GM21367 (cell line): ENCODE data around the gene ARHGAP15.
A peak's percentile ranks its signal among the peaks of the same experiment; 100 is the strongest.

Source experiments
- ATAC-seq: cut with Tn5 transposase; IDR thresholded peaks from one replicate; pipeline ENCODE4 v1.9.1; 2021; ENCODE audit not compliant: unreplicated experiment

The ARHGAP15 gene

DNA sequence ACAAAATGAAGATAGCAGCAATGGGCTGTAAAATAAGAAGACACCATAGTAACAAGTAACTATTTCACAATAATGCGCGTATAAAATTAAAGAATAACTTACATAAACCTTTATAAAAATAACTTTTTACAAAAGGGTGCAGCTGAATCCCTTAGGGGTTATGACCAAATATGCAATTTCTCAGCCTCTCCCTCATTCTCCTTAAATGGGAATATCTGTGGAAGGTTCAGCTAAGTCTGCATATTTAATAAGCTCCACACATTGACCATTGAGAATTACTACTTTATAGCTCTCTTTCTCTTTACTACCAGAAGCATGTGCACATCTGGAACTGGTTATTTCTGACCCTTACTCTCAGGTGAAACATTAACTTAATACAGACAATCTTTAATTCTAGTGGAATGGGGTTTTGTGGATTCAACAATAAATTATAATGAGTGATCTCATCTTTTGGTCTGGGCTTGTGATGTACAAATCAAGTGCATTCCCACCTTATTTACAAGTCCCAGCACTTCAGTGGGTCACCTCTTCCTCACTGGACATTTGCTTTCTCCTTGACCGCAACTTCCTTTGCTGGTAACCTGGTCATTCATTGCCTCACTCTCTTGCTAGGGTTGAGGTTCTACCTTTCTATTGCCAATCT, 15.7 kb downstream of the ARHGAP15 start:
- no peak for ATAC-seq

DNA sequence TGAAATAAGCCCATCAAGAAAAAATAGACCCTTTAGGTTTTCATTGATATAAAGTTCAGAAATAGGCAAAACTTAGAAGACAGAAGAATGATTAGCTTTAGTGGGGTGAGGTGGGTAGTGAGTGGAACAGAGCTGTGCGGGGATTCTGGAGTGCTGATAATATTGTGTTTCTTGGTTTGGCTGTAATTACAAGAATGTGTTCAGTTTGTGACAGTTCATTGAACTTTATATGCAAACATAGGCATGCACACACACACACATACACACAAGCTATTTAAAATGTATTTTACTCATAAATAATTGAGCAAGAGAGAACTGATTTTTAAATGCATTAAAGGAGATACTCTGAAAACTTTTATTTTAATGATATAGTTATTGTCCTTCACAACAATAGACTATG, 17.1 kb downstream of the ARHGAP15 start:
- ATAC-seq: no peak

DNA sequence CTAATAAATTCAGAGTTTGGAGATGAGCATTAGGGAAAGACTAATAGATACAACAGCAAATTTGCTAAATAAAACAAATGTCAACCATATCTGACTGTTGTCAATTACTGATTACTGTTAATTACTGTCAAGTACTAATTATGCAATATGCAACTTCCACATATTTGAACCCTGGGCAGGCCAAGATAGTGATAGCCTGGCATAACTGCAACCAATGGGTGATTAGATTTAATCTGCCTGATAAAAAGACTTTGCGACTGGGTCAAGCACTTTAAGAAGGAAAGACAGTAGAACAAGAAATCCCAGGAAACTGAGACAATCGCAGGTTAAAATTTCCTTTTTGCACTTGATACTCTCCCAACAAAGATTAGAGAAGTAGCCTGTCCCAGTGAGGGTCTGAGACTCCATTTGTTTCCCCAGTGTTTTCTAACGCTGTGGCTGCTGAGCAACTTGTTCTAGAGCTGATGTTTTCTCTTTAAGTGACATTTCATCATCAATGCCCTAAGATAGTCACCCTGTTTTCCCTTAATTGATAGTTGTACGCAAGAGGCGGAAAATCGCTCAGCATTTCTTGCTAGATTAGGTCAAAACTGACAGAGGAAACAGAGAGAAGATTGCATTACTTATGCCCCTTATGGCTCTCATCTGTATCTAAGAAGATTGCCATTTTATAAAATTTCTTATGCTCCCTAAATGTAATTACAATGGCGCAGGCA, 17.8 kb downstream of the ARHGAP15 start:
- no peak for ATAC-seq

DNA sequence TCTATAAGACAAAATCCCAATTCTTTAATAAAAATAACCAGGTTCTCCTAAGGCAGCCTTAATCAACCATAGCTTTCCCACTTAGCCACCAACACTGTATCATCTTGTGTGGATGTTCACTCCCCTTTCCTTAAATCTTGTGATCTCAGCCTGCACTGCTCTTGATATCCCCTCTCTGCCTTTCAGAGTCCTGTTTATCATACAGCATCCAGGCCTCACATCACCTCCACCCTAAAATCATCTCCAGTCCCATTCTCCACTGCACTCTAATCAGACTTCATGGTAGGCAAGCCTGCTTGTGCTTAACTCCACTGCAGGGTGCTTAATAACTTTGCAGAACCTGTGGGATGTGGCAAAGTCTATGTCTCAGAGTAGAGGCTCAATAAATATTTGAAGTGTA, 18.8 kb downstream of the ARHGAP15 start:
- no peak for ATAC-seq

DNA sequence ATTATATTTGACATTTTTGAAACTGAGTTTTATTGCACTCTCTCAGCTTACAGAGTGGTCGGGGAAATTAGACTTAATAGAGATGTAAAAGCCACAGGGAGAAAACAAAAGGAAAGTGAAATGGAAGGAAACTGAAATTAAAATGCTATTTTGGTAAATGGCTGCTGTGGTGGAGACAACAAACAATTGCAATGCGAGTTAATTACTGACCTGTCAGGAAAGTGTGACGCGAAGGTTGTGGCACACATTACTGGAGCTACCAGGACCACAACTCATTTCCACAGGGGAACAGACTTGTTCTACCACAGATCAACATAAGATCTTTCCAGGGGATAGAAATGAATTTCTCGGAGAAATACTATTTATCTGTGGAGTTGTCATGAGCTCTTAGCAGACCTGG, 19.5 kb downstream of the ARHGAP15 start:
- no peak for ATAC-seq

DNA sequence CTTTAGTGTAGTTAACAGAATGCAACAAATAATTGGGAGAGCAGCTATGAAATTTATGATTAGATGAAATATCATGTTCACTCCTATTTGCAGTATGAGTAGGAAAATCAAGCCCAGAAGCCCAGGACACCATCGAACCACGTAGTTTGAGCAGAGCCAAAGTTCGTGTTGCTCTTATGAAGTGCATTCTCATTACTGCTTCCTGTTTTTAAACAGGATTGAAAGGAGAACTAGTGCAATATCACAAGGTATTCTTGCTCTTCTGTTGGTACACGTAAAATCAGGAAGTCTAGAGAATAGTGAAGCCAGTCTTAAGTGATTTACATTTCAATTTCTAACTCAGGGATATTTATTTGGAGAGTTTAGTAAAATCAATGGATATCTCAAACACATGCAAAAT, 21.1 kb downstream of the ARHGAP15 start:
- peak; percentile 62 for ATAC-seq

DNA sequence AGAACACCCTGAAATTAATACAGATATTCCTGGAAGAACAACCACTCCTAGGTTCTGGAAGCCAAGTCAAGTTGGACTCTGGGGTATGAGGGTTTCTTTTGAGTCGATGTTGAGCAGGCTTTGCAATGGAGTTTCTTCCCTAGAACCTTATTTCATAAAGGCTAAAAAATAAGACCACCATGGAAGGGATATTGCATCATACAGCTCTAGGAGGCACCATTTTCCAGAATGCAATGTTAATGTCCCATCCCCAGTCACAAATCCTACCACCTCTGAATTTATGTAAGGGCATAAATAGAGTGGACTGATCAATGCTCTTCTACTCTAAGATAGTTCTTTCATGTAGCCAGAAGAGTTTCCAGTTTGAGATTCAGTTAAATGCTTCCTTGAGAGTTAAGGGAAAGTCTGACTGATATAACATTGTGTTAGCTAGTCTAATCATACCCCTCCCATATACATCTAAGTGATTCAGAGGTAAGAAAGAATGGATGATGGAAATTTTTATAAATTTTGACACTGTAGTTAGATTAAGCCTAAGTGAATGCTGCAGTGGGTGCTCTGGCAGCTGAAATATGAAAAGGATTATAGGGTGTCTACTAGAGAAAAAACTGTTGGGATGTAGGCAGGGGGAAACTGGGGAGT, 22.0 kb downstream of the ARHGAP15 start:
- ATAC-seq: no peak

DNA sequence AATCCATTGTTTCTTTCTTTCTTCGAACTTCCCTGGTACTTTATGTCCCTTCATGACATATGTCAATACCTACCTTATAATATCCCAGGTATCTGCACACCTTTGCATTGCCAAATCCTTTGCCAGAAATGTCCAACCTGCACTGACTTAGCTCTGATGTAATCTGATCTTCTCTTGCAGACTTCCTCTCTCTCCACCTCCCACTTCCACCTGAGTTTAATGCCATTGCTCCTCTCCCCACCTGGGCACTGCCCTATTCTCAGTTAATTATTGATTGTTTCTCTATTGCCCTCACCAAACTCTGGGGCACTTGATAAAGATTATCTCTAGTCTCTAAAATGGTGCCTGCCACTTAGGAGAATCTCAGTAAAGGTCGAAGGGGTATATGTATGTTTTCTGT, 23.0 kb downstream of the ARHGAP15 start:
- no peak for ATAC-seq

DNA sequence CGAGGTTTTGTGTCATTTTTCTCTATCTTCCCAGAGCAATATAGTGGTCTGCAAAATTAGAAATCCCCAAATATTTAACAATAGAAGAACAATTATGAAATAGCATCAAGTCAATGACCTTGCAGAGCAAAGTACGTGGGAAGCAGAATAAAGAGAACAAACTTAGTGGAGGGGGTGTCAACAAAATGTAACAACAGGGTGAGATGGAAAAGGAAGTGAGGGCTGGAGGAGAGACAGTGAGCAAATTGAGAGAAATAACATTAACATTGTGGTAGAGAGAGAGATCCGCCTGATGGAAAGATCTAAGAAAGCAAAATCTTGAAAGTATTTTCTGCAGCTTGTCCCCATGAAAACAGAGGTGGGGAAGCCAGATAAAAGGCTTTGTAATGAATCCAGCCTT, 23.4 kb downstream of the ARHGAP15 start:
- ATAC-seq: no peak

DNA sequence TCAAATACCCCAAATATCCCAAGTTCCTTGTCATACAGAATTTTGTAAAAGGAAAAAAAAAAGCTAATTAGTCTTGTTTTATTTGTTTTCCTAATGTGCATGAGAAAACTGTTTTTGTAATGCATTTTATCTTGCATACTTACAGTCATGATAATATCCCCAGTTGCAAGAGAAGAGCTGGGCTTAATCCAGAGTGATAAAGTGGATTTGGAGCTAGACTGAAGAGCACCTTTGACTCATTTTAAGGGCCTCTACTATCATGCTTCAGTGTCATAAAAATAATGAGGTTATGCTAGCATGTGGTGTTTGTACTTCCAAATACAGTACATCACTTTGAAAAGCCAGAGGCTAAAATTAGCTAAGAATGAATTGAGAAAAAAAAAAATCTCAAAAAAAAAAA, 26.4 kb downstream of the ARHGAP15 start:
- ATAC-seq: no peak

DNA sequence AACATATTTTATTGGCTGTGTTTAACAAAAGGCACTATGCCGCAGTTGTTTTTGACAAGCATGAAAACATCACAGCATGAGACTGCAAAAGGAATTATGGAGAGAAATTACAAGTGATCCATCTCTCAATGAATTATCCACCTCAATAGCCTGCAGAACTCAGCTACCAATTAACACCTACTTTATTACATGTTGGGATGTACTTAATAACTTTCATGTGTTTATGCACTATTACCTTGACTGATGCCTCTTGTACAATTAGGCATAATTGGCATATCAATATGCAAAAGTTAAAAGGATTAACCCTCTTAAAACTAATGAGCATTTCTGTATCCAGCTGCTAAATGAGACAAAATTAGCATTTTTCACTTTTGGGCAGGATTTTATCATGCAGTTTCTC, 27.8 kb downstream of the ARHGAP15 start:
- no peak for ATAC-seq

DNA sequence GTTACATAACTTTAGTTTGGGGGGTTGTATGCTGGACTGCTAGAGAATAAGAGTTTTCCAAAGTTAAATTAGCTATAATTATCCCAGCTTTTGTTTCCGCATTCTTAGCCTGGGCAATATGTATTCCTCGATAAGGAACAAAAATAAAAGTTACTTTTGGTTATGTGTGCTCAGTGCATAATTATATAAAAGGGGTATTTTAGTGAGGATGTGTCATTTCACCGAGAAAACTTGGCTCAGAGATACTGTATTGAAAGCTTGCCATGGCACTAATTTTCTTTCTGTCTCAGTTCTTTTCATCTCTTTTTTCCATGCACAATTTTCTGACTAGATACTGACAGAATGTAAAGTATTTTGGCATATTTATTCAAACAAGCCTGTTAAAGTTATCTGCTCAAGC, 28.2 kb downstream of the ARHGAP15 start:
- ATAC-seq: no peak

DNA sequence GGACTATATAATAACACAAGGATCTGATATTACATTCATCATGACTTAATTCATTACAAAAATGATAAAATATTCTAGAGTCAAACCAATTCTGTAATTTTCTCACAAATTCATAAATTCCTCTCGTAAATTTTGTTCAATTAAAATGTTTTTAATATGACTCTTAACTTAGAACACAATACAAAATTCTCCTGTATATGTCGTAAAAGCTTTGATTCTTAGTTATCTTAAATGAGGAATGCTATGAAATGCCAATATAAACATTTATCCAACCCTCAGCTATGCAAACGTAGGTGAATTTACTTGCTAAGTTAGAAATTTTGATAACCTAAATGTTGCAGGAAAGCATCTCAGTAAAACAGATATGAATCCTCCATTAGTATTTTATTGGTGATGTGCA, 28.9 kb downstream of the ARHGAP15 start:
- no peak for ATAC-seq

DNA sequence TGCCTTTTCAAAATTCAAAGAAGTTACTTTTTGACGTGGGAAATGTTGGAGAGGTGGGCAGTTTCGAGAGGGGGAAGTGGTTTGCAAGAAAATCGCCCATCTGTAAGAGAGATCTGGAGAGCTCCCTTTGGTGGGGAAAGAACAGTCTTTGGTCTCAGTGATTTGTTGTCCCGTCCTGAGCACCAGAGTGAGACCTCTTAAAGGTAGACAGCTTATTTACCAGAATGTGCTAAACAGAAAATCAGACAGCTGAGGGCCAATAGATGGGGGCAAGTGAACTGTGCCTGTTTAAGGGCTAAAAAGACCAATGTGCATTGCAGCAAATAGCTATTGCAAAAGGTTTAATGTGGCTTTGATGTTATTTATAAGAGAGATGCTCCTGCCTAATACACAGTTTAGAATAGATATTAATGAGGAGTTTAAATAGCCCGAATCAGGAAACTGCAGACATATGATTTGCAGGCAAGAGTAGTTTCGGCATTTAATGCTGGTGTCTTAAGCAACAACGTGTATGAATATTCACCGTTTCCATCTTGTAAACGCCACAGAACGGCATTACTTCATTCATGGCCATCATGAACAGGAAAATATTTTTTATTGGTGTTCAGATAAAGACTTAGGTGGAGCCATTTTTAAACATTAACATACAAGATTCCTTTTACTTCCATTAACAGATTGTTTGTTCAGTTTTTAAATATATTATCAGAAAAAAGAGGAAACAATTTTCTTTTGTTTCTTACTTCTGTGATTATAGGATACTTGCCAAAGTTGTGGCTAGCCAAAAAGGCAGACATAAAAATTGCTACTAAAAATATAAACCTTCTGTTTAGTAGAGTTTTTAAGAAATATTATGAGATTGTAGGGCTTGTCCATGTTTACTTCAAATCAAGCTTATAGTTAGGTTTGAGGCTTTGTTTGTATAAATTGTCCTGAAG, 29.6 kb downstream of the ARHGAP15 start:
- ATAC-seq: peak; percentile 45

DNA sequence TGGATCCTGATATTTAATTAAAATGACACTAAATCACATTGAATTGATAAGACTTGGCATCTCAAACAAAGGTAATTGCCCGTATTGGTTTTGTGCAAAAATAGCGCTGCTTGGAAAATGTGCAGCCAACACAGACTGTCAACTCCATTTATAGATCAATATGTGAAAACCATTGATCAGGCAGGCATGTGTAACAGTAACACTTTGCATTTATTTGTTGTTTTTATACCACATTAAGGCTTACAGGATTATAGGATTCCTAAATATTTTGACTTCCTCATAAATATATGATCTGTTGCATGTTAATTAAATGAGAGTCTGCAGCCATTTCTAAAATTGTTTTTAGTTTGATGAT, 30.2 kb downstream of the ARHGAP15 start:
- no peak for ATAC-seq

DNA sequence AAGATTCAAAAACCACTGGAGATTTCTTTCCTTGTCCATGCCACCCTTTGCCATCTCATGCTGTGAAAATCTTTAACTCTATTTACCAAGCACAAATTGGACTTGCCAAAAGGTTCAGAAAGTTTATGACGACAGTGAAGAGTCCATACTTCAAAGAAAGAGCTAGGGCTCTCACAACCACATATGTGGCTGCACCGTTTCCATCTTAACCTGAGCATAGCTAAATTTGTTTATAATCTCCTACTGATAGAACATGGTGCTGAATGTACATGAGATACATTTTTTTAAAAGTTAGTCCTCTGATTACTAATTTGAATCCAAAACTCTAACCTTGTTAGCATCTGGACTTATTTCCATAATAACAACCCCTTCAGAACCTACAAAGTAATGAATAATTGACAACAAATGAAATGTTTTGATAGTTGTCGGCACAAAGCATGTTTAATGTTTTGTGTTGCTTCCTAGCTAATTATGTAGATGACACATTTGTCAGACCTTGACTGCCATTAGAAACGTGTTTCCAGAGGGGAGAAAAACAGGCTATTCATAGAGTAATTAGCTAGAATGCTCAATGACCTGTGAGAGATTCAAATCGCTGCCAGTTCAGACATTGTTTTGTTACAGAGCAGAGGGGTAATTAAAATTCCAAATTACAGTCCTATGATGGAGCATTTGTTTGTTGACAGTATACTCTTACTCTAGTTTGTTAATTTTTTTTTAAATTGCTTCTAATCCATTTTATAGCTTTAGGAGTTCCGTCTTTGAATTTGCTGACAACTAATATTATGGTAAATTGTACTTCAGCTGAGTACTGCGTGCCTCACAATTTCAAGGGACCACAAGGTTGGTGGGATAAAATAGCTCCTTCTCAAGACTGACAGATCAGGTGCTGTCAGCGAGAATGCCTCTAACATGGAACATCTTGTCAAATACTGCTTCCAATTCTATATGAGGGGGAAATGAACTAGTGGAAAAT, 31.8 kb downstream of the ARHGAP15 start:
- ATAC-seq: no peak

DNA sequence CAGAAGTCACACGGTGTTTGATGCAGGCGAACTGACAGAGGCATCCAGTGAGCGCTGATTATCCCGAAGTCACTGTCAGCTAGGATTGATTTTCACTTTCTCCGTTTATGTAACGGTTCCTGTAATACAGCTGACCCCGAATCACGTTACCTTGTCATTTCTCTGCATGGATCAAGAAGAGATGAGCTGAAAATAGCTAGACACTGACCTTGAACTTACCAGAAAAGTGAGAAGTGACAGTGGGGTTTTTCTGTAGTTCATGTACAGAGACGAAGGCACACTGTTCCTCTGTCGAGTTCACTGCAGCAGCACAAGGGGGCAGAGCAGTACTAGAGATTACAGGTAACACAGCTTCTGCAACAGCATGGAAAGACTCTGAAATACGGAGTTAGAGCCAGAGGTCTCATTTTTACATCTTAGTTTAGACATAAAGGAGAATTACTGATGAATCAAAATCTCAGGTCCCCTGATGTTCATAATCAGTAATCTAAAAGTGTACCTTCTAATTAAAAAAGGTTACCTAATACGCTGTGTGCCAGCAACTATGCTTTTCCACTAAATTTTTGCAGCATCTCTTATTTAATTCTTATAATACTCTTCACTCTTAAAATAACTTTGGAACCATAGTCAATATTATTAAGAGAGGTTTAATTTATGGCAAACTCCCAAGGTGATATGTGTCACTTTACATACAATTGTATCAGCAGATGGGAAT, 33.1 kb downstream of the ARHGAP15 start:
- peak; percentile 79 for ATAC-seq

DNA sequence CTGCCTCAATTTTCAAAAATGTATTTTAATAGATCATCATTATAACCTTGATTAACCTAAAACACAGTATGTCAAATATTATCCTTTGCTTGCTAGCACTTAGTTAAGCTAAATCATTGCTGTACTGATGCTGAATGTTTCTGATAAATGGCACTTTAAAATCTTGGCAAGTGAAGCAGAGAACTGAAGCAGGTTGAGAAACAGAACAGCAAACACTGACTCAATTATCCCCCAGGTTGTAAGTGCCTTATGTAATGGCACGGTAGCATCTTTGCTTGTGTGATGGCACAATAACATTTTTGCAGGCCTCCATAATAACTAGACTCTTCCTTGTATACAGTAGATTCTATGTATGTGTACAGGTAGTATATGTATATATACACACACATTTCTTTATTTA, 33.8 kb downstream of the ARHGAP15 start:
- no peak for ATAC-seq

DNA sequence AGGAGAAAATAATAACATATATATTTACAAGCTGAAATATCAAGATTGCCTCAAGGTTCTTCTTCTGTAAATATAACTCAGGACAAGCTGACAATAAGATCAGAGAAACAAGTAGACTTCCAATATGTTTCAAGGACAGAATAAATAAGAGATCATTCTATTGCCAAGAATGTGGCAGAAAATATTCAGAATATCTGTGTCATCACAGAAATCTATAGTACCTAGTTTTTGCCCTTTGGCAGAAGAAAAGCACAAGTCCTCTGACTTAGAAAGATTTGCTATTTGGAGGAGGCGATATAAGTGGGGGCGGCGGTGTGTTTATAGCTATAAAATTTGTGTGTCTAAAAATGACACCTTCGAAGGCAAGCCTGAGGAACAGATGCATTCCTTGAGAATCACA, 34.3 kb downstream of the ARHGAP15 start:
- ATAC-seq: no peak

DNA sequence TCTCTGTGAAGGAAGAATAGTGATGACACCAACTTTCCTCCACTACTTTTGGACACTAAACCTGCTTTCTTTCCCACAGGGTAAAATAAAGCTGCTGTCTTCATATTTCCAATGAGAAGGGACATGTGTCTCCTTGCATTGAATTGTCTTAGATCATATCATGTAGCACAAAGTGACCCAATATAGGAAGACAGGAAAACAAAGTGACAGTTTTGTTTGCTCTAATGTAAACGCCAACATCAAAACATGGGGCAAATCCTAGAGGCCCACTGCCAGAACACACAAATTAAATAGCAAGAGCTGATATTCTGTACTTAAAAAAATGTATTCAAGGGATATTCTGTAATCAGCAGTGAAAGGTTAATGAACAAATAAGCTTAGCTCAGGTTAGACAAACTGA, 36.1 kb downstream of the ARHGAP15 start:
- no peak for ATAC-seq
